G401 (cell line): Measurements from ENCODE around the gene GP1BB. TPM values are rescaled to one million over a fixed set of nuclear protein-coding genes. Genes with fewer than 3 reads are reported as not detected.

Source experiments
- DNase-seq: peaks from one replicate; pipeline ENCODE4 v3.0.0-alpha.2; 2015; ENCODE audit warnings: low spot score
- in situ Hi-C: cut with HindIII; loops from 2 replicates; pipeline ENCODE4 v1.10.0; 2016; ENCODE audit warnings: low sequenced_read_pairs, mixed read lengths
- total RNA-seq: library from RNA; depleted of rRNA; stranded (reverse); fragments of >200 nt; shearing (Covaris generic); gene quantifications from 2 replicates; pipeline ENCODE4 v1.2.3, GENCODE V29; 2014

Gene GP1BB
- total RNA-seq, 1 experiment from 2014 or later, result 4.7 TPM

DNA sequence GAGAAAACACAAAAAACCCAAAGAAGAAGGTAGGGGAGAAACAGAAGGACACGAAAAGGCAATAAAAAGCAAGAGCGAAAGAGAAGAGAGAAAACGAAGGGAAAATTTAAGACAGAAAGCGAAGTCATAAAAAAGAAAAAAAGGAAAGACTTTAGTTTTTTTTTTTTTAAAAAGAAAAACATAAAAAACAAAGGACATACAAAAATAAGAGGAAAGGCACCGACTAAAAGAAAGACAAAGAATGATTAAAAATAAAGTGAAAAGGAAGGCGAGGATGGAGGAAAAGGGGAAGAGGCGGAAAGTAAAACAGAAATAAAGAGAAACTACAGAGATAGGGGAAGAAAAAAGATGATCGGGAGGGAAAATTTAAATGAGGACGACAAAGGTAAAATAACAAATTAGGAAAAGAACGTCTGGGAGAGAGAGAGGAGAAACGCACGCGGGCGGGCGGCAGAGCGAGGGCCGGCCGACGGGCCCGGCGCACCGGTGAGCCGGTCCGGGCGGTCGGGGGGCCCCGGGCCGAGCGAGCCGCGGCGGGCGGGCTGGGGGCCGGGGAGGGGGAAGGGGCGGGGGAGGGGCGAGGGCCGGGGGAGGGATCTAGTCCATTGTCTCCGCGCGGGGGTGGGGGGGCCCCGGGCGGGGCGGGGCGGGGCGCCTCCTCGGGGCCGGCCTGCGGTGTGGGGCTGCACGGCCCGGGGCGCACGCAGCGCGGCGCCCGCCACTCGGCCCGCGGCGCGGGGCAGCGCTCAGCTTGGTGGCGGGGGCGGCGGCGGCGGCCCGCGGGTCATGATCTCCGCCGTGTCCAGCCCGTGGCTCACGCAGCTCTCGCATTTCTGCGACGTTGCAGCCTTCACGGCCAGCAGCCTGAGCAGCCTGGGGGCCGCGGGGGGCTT, 37.0 kb downstream of the GP1BB start, which contains the start of gene TBX1:
TSS of gene TBX1 (plus strand) at position 721 of the 893 bp plus-strand sequence. CDS start at position 787, 66 bp downstream.
- DNase-seq, result no peak
- in situ Hi-C loops, result loop anchor here (25.0 kb wide), 1 partner anchor 202 kb away; no protein-coding TSS in a partner anchor

DNA sequence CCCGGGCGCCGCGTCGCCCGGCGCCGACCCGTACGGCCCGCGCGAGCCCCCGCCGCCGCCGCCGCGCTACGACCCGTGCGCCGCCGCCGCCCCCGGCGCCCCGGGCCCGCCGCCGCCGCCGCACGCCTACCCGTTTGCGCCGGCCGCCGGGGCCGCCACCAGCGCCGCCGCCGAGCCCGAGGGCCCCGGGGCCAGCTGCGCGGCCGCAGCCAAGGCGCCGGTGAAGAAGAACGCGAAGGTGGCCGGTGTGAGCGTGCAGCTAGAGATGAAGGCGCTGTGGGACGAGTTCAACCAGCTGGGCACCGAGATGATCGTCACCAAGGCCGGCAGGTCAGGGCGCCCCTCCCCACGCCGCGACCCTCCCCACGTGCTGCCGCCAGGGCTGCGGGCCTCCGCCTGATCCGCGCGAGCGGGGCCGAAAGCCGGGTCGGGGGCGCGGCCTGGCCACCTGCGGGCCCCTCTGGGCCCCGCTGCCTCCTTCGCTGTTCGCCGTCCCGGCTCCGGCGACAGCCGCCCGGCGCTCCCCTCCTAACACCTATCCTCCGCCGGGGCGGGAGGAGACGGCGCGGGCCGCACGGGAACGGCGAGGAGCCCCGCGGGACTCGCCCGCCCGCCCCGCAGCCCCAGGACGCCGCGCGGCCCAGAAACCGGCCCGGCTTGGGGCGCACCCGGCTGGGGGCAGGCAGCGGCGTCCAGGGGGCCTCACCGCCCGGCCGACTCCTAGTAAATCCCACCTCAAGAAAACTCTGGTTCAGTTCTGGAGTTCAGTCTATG, 37.8 kb downstream of the GP1BB start:
- no peak for DNase-seq
- in situ Hi-C loops, result loop anchor here (25.0 kb wide), 1 partner anchor 201 kb away; no protein-coding TSS in a partner anchor

- in situ Hi-C loops, result loop anchor here (25.0 kb wide), 1 partner anchor 200 kb away; no protein-coding TSS in a partner anchor
- no peak for DNase-seq
These were observed 38.6 kb downstream of the GP1BB start for GRCh38 chr22:19761725-19762567.

DNA sequence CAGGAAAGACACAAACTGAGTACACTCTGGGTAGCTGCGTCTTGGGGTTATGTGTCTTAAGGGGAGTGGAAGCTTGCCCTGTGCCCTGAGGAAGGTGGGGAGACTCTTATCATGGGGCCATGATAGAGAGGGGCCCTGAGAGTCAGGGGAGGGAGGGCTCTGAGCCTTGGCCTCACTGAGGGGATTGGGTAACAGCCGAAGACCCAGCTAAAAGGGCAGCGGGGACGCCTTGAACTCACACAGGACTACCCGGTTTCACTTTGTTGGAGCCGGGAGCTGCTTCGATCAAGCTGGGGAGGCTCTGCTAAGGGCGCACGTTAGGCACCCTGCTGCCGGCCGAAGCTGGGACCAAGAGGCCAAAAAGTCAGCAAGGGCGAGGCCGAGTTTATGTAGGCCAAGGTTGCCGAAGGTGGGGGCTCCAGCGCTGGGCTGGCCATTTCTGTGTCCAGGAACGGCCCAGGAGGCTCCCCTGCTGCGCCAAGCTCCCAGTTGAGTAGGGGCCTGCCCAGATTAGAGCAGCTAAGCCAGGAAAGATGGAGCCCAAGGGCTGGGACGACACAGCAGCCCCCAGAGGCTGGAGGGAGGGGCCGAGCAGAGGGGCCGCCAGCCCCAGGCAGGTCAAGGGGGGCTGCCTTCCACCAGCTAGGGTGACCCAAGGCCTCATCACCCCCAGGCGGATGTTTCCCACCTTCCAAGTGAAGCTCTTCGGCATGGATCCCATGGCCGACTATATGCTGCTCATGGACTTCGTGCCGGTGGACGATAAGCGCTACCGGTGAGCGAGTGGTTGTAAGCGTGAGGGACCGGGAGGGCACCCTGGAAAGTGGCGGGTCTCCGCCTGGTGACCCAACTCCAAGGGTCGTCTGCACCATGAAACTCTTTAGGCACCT, 39.5 kb downstream of the GP1BB start:
- in situ Hi-C loops, result loop anchor here (25.0 kb wide), 1 partner anchor 199 kb away; no protein-coding TSS in a partner anchor
- DNase-seq, result no peak

- in situ Hi-C loops, result loop anchor here (25.0 kb wide), 1 partner anchor 199 kb away; no protein-coding TSS in a partner anchor
- no peak for DNase-seq
These were observed 40.3 kb downstream of the GP1BB start for GRCh38 chr22:19763458-19764298.

DNA sequence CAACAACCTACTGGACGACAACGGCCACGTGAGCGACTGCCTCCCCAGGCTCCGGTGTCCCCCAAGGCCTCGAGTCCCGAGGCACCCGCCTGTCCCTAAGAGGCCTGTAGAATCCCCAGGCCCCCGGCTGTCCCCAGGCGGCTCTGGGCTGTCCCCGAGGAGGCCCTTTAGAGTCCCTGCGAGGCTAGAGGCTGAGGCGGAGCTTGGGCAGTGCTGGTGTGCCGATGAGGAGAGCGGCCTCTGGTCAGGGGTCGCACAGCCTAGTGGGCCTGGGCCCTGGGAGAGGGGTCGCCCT, 40.9 kb downstream of the GP1BB start:
- DNase-seq, result no peak
- in situ Hi-C loops, result loop anchor here (25.0 kb wide), 1 partner anchor 198 kb away; no protein-coding TSS in a partner anchor

GRCh38 chr22:19764636-19765476, 41.5 kb downstream of the GP1BB start:
- in situ Hi-C loops, result loop anchor here (25.0 kb wide), 1 partner anchor 197 kb away; no protein-coding TSS in a partner anchor
- no peak for DNase-seq

- no peak for DNase-seq
- in situ Hi-C loops, result loop anchor here (25.0 kb wide), 1 partner anchor 197 kb away; no protein-coding TSS in a partner anchor
These were observed 42.3 kb downstream of the GP1BB start for GRCh38 chr22:19765477-19766239.

DNA sequence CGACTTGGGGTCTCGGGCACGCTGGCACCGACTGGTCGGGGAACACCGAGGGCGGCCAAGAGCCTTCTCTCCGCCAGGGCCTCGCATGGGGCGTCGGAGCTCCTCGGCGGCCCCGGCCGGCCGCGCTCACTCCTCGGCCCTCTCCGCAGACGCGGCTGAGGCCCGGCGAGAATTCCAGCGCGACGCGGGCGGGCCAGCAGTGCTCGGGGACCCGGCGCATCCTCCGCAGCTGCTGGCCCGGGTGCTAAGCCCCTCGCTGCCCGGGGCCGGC, 42.8 kb downstream of the GP1BB start:
- no peak for DNase-seq
- in situ Hi-C loops, result loop anchor here (25.0 kb wide), 1 partner anchor 196 kb away; no protein-coding TSS in a partner anchor

DNA sequence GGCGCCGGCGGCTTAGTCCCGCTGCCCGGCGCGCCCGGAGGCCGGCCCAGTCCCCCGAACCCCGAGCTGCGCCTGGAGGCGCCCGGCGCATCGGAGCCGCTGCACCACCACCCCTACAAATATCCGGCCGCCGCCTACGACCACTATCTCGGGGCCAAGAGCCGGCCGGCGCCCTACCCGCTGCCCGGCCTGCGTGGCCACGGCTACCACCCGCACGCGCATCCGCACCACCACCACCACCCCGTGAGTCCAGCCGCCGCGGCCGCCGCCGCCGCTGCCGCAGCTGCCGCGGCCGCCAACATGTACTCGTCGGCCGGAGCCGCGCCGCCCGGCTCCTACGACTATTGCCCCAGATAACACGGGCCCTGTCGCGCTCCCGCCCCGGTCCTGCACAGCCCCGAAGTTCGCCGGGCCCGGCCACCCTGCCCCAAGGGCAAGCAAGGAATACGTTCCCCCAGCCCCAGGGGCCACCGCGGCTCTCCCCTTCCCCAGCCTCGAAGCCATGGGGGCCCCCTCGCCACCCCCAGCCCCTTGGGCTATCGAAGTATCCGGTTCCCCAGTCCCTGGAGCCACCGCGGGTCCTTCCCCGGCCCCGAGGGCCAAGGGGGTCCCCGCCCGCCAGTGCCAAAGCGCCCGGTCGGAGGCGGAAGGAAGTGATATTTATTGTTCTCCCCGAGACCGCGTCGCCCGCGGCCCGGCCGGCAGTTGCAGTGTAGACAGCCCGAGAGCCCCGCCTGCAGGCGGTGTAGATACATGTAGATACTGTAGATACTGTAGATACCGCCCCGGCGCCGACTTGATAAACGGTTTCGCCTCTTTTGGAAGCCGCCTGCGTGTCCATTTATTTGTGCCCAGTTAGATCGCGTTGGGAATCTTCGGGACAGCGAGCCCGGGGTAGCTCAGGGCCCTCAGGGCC, 43.4 kb downstream of the GP1BB start:
- no peak for DNase-seq
- in situ Hi-C loops, result loop anchor here (25.0 kb wide), 1 partner anchor 196 kb away; no protein-coding TSS in a partner anchor

DNA sequence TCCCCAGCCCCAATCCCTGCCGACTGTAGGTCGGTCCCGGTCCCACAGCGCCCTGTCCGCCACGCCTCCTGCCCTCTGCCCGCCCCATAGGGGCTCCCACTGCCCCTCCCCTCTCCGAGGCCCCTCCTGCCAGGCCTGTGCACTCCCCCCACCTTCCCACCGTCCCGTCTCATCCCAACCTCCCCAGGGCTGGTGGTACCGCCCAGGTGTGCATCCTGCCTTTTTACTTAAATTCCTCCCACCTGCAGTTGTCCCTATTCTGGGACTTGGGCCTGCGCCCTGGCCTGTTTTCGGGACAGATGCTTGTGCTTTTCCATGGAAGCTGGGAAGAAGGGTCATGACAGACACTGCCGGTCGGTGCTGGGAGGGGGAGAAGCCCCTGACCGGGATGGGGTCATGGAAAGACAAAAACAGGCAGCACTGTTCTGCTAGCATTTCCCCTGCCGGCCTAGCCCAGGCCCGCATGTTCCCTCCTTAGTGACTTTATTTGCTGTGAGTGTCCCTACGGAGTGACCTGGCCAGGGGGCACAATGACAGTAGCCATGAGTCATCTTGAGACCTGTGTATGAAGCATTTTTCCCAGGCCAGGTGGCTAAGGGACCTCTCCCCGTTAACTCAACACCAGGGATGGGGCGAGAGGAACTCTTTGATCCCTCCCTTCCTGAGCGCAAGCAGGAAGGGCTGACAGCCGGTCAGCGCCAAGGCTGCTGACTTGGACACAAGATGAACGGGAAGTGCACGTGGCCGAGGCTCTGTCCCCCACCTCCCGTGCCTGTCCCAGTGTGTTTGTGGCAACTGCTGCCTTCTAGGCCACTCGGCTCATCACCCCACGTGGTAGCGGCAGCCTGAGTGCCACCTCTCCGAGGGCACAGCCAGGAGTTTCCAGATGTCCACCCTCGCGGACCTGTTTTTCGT, 44.3 kb downstream of the GP1BB start:
- in situ Hi-C loops, result loop anchor here (25.0 kb wide), 1 partner anchor 195 kb away; no protein-coding TSS in a partner anchor
- DNase-seq, result no peak

DNA sequence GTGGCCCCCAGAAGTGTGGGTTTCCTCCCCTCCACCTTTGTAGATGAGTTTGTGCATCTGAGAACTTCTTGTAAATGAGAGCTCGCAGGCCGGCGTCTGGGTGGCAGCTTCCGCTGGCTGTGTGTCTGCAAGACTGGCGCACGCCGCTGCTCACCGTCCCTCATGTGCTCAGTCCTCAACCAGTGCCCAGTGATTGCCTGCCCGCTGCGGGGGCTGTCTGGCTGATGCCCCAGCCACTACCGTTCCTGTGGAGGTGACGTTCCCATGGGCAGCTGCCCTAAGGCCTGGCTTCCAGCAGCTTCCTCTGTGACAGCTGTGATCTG, 46.0 kb downstream of the GP1BB start:
- DNase-seq, result no peak
- in situ Hi-C loops, result loop anchor here (25.0 kb wide), 1 partner anchor 193 kb away; no protein-coding TSS in a partner anchor

- DNase-seq, result no peak
- in situ Hi-C loops, result loop anchor here (25.0 kb wide), 1 partner anchor 192 kb away; no protein-coding TSS in a partner anchor
These were observed 47.2 kb downstream of the GP1BB start for GRCh38 chr22:19770349-19771220.
